ENCODE results near the gene HOPX. TPM values are rescaled to one million over a fixed set of nuclear protein-coding genes. Genes with fewer than 3 reads are reported as not detected.
"Not testable (repeated sequence)": the region's sequence is repeated elsewhere in the genome, so short reads cannot be mapped to it uniquely, and the experiment has no call there.

HOPX gene
- total RNA-seq, 1 donor from 2014 or later: 59.3 TPM

DNA sequence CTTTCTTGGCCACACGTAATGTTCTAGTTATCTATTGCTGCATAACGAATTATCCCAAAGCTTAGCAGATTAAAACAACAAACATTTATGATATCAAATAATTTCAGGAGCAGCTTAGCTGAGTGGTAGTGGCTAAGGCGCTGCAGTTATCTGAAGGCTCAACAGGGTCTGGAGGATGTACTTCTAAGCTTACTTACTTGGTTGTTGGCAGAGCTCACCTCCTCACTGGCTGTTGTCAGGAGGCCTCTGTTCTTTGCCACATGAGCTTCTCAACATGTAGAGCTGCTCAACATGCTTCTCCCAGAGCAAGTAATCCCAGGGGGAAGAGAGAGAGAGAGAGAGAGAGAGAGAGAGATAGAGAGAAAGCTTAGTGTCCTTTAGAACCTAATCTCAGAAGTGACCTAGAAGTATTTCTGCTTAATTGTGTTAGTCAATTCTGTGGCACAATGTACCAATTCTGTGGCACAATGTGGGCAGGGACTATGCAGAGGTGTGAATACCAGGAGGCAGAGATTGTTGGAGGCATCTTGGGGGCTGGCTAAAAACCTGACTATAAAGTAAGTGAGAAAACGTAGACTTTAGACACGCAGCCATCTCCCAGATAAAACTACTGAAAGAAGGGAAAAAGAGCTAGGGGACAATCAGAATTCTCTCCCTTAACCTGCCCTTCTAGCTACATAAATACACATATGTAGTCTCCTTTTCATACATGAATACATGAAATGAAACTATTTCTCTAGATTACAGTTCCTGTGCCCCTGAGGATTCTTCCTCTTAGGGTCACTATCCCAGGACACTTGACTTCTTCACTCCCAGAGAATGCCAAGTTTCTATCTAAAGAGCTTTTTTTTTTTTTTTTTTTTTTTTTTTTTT, 40.2 kb downstream of the HOPX start:
- DNase-seq (ENCODE audit: missing footprints) (no peak), ATAC-seq (no peak)
- intact Hi-C loops (cut with DNase I): no loop called here

DNA sequence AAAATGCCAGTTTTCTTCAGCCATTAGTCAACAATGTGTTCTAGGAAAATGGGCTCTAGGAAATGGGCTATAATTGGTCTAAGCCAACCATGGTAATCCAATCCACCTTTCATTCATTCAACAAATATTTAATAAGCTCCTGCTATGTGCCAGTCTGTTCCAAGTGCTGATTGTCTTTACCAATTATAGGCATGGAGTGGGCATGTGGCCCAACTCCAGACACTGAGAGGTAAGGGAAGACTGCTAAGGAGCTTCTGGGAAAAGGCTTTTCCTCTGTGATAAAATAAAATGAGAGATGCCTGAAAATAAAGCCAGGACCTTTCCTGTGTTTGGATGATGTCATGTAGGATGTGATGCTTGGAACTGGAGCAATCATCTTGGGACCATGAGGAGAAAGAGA, 43.3 kb downstream of the HOPX start:
- intact Hi-C loops (cut with DNase I): no loop called here
- DNase-seq (ENCODE audit: missing footprints) (no peak), ATAC-seq (no peak)

GRCh38 chr4:56637154-56637553, 43.9 kb downstream of the HOPX start:
- DNase-seq (ENCODE audit: missing footprints) (no peak), ATAC-seq (no peak)
- intact Hi-C loops (cut with DNase I): no loop called here

DNA sequence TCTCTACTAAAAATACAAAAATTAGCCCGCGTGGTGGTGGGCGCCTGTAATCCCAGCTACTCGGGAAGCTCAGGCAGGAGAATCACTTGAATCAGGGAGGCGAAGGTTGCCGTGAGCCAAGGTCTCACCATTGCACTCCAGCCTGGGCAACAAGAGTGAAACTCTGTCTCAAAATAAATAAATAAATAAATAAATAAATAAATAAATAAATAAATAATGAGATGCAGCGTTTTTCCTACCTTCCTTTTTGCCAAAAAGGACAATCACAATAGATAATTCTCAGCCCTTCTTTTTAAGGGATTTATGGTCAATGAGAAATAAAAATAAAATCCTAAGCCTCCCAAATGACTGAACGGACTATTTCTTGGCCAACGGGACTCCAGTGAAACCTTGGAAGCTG, 46.1 kb downstream of the HOPX start:
- DNase-seq (ENCODE audit: missing footprints); intact Hi-C loops (cut with DNase I); ATAC-seq: not testable (repeated sequence)

GRCh38 chr4:56633486-56633885, 47.6 kb downstream of the HOPX start:
- intact Hi-C loops (cut with DNase I): no loop called here
- DNase-seq (ENCODE audit: missing footprints): no peak
- no peak for ATAC-seq

GRCh38 chr4:56630876-56631666, 50.0 kb downstream of the HOPX start:
- ATAC-seq (no peak), DNase-seq (ENCODE audit: missing footprints) (no peak)
- intact Hi-C loops (cut with DNase I): no loop called here

DNA sequence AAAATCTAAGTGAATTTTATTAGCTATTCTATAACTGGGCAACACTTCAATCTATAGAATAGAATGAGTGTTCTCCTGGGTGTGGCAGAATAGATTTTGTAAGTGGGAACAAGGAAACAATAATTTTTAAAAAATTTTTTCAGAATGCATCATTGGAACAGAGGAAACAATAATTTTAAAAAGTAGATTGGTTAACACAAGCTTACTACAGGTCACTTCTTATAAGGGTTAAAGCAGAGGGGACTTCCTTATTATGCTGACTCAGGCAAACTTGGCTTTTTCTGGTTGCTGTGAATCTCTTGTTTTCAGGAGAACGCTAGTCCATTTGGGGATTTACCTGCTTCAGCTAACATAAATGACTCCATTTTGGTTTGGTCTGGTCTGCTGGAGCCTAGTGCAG, 52.5 kb downstream of the HOPX start:
- intact Hi-C loops (cut with DNase I): no loop called here
- no peak for ATAC-seq
- DNase-seq (ENCODE audit: missing footprints): no peak

- intact Hi-C loops (cut with DNase I): no loop called here
- no peak for ATAC-seq
Measured at GRCh38 chr4:56627985-56628384, 53.1 kb downstream of the HOPX start.

GRCh38 chr4:56627375-56627774, 53.7 kb downstream of the HOPX start:
- DNase-seq (ENCODE audit: missing footprints) (no peak), ATAC-seq (no peak)
- intact Hi-C loops (cut with DNase I): no loop called here

More at GRCh38 chr4:56627985-56628384, 53.1 kb downstream of the HOPX start:
- DNase-seq (ENCODE audit: missing footprints): no peak

GRCh38 chr4:56626963-56627362, 54.1 kb downstream of the HOPX start:
- intact Hi-C loops (cut with DNase I): no loop called here
- DNase-seq (ENCODE audit: missing footprints) (no peak), ATAC-seq (no peak)

- intact Hi-C loops (cut with DNase I): no loop called here
- no peak for ATAC-seq
Measured at GRCh38 chr4:56626420-56626819, 54.7 kb downstream of the HOPX start.

DNA sequence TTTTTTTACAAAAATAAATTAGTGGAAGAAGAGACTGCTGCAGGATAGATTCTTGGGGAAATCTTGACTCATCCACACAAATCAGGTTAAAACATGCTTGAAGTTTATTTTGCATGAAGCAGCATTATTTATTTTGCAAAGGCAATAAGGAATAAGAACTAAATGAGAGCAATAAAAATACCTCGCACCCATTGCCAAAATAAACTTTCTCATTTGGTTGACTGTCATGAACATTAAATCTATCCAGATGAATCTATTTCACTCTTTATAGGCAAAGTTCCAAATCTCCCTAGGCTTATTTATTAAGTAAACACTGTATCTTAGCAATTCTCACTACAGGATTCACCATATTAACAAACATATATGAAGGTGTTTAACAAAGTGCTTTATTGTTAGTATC, 58.9 kb downstream of the HOPX start:
- no peak for DNase-seq (ENCODE audit: missing footprints)
- ATAC-seq: no peak
- intact Hi-C loops (cut with DNase I): no loop called here

More at GRCh38 chr4:56626420-56626819, 54.7 kb downstream of the HOPX start:
- no peak for DNase-seq (ENCODE audit: missing footprints)

DNA sequence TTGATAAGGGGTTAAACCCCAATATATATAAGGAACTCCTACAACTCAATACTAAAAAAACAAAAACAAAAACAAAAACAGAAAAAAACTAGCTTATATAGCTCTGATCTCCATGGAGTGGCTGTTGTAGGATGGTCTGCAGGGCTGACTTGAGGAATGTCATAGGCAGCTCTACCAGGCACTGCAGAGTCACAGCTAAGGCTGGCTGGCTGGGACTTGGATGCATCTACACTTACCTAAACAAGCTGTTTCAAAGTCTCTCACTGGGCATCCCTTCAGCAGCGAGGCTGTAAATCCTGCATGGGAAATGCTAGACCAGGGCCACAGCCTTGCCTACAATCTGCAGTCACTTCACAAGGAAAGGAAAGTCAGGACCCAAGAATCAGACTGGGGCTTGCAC, 61.3 kb downstream of the HOPX start:
- ATAC-seq: no peak
- DNase-seq (ENCODE audit: missing footprints): no peak
- intact Hi-C loops (cut with DNase I): no loop called here

DNA sequence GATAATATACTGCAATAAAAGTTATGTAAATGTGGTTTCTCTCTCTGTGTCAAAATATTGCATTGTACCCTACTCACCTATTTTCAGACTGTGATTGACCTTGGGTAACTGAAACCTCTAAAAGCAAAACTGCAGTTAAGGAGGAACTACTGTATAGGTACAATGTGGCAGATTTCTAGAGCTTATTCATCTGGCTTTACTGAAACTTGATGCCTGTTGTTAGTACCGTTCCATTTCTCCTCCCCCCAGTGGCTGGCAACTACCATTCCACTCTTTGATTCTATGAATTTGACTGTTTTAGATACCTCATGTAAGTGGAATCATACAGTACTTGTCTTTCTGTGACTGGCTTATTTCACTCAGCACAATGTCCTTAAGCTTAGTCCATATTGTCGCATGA, 61.9 kb downstream of the HOPX start:
- no peak for ATAC-seq
- no peak for DNase-seq (ENCODE audit: missing footprints)
- intact Hi-C loops (cut with DNase I): no loop called here

DNA sequence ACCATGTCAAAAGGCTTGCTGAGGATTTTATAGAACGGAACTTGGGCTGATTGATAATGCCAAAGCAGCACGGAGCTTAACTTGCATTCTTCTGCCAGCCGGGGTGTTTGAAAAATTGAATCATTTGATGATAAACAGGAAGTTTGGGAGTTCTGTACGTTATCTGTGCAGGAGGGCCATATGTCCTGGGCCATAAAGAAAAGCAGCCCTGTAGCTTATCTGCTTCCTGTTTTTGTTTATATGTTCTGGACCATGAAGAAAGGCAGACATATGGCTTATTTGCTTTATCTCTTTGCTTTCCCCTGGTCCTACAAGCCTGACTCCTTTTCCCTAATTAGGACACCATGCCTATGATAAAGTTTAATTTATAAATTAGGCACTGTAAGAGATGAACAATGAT, 62.4 kb downstream of the HOPX start:
- intact Hi-C loops (cut with DNase I): no loop called here
- no peak for ATAC-seq
- DNase-seq (ENCODE audit: missing footprints): no peak

DNA sequence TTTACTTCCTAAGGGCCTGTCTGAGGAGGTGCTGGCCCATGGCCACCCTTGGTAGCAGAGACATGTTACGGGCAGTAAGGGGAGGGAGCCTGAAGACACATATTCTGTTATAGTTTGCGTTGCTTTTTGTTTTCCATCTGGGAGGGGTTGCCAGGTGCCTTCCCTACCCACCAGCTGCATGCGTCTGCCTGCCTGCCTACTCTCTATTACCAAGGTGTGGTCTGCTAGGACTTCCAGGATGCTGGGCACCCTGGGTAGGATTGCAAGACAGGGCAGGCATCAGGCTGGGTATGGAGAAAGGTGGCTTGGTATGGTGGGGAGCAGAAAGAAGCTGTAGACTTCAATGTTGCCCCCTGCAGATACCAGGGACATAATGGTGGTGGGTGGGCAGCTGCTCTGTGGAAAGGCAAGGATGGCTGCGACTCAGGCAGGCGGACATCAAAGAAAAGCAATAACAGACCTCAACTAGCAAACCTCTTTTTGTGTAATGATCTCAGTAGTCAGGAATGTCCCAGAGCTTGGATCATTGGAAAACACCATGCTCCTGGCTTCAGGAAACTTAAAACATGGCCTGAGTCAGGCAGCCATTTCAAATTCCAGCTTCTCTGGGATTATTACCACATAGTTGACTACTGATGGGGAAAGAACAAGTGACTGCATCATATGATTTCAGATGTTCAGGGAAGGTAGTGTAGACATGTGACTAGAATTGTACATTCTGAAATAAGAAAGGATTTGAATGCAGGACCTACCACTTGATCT, 67.8 kb downstream of the HOPX start:
- DNase-seq (ENCODE audit: missing footprints) (no peak), ATAC-seq (no peak)
- intact Hi-C loops (cut with DNase I): no loop called here

GRCh38 chr4:56612282-56612681, 68.8 kb downstream of the HOPX start:
- intact Hi-C loops (cut with DNase I): no loop called here
- ATAC-seq (no peak), DNase-seq (ENCODE audit: missing footprints) (no peak)

DNA sequence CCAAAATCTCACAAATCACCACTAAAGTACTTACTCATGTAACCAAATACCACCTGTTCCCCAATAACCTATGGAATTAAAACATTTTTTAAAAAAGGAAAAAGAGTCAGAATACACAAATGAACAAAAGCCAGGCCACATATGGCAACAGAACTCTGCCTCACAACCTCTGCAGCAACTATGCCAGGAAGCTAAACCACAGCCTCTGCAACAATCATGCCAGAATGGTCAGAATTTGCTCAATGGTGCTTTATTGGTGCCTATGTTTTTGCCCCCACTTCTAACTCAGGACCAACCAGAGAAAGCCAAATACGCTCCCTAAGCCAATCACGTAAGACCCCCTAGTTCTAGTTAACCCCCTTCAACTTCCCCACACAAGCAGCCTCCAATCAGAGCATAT, 69.6 kb downstream of the HOPX start:
- no peak for ATAC-seq
- intact Hi-C loops (cut with DNase I): no loop called here
- no peak for DNase-seq (ENCODE audit: missing footprints)

GRCh38 chr4:56610170-56610569, 70.9 kb downstream of the HOPX start:
- intact Hi-C loops (cut with DNase I): not testable (repeated sequence)

More at GRCh38 chr4:56610170-56610569, 70.9 kb downstream of the HOPX start:
- not testable (repeated sequence) for DNase-seq (ENCODE audit: missing footprints); ATAC-seq

Data from Right ventricle myocardium inferior (tissue), 1 donor.